KMS-11 (cell line): ENCODE data around the gene CMC2.

Experiments
- H2AFZ ChIP-seq: fragments of 200-600 bp; sonication (generic); 2 replicates; pipeline ENCODE4 v1.6.1; 2016; ENCODE audit warnings: antibody characterized with exemption, mixed run types, low read depth
- H3K27ac ChIP-seq: fragments of 200-600 bp; sonication (generic); 2 replicates; pipeline ENCODE4 v1.6.1; 2016; ENCODE audit warnings: mild to moderate bottlenecking, mixed run types
- H3K27me3 ChIP-seq: fragments of 200-600 bp; sonication (generic); 2 replicates; pipeline ENCODE4 v1.6.1; 2017; ENCODE audit warnings: mild to moderate bottlenecking, low read depth, mixed run types, moderate library complexity; ENCODE audit not compliant: insufficient read depth
- H3K36me3 ChIP-seq: fragments of 200-600 bp; sonication (generic); 2 replicates; pipeline ENCODE4 v1.6.1; 2017; ENCODE audit warnings: mild to moderate bottlenecking, mixed run types; ENCODE audit not compliant: insufficient read depth
- H3K4me1 ChIP-seq: fragments of 200-600 bp; sonication (generic); 2 replicates; pipeline ENCODE4 v1.6.1; 2016; ENCODE audit warnings: mild to moderate bottlenecking, low read depth, mixed run types; ENCODE audit not compliant: poor library complexity, severe bottlenecking
- H3K4me2 ChIP-seq: fragments of 200-600 bp; sonication (generic); 2 replicates; pipeline ENCODE4 v1.7.0; 2016; ENCODE audit warnings: mild to moderate bottlenecking, mixed run types
- H3K4me3 ChIP-seq: fragments of 200-600 bp; sonication (generic); IDR thresholded peaks from 2 replicates; pipeline ENCODE4 v1.6.1; 2017; ENCODE audit warnings: low read depth, low read length, mixed read lengths; ENCODE audit not compliant: insufficient read depth
- H3K79me2 ChIP-seq: fragments of 200-600 bp; sonication (generic); 2 replicates; pipeline ENCODE4 v1.6.1; 2016; ENCODE audit warnings: low read depth, mixed run types; ENCODE audit not compliant: insufficient read depth
- H3K9ac ChIP-seq: fragments of 200-600 bp; sonication (generic); 2 replicates; pipeline ENCODE4 v1.6.1; 2016; ENCODE audit warnings: mild to moderate bottlenecking, mixed run types
- H4K20me1 ChIP-seq: fragments of 200-600 bp; sonication (generic); 2 replicates; pipeline ENCODE4 v1.6.1; 2016; ENCODE audit warnings: mild to moderate bottlenecking, mixed run types; ENCODE audit not compliant: insufficient read depth
- CTCF ChIP-seq: fragments of 200-600 bp; sonication (generic); conservative IDR thresholded peaks from 2 replicates; pipeline ENCODE4 v1.6.1; 2017; ENCODE audit warnings: low read depth, mild to moderate bottlenecking, antibody characterized with exemption, low read length, moderate library complexity, mixed read lengths

Gene CMC2

GRCh38 chr16:80989801-80990200 is 16.9 kb downstream of the CMC2 start:
- Histone ChIP-seq H3K27me3 (no peaks in the 10 kb centered on the region), H4K20me1 (no peaks in the 10 kb centered on the region), H3K9ac (no peak overlapping the region), H3K4me2 (no peak overlapping the region), H3K27ac (no peak overlapping the region), H3K36me3 (no peaks in the 10 kb centered on the region), H3K4me1 (no peaks in the 10 kb centered on the region), H3K4me3 (no peak overlapping the region), H2AFZ (no peak overlapping the region), H3K79me2 (peaks cover 34% of the 10 kb centered on the region; the same call in 1 of the 2 replicates)
- TF ChIP-seq CTCF, result no peak

GRCh38 chr16:80988756-80989155 is 17.9 kb downstream of the CMC2 start:
- Histone ChIP-seq H3K4me1 (no peaks in the 10 kb centered on the region), H3K79me2 (peaks cover 26% of the 10 kb centered on the region; the same call in 1 of the 2 replicates), H3K36me3 (no peaks in the 10 kb centered on the region), H3K27ac (no peak overlapping the region), H4K20me1 (no peaks in the 10 kb centered on the region), H3K9ac (no peak overlapping the region), H3K4me3 (no peak overlapping the region), H3K4me2 (no peak overlapping the region), H2AFZ (no peak overlapping the region), H3K27me3 (no peaks in the 10 kb centered on the region)
- TF ChIP-seq CTCF, result no peak

GRCh38 chr16:80986557-80986956 is 20.1 kb downstream of the CMC2 start:
- no peaks in the 10 kb centered on the region for H3K4me1 ChIP-seq
- no peaks in the 10 kb centered on the region for H3K36me3 ChIP-seq
- H3K79me2 ChIP-seq, result peaks cover 8% of the 10 kb centered on the region; the same call in 1 of the 2 replicates
- H4K20me1 ChIP-seq, result no peaks in the 10 kb centered on the region
- no peak overlapping the region for H3K4me3 ChIP-seq
- H3K27ac ChIP-seq, result no peak overlapping the region
- no peak overlapping the region for H3K9ac ChIP-seq
- TF ChIP-seq CTCF, result no peak
- H3K4me2 ChIP-seq, result no peak overlapping the region
- H3K27me3 ChIP-seq, result no peaks in the 10 kb centered on the region
- H2AFZ ChIP-seq, result no peak overlapping the region

GRCh38 chr16:80985611-80986010 is 21.1 kb downstream of the CMC2 start:
- Histone ChIP-seq H3K27me3 (no peaks in the 10 kb centered on the region), H2AFZ (no peak overlapping the region), H3K36me3 (no peaks in the 10 kb centered on the region), H3K27ac (no peak overlapping the region), H3K9ac (no peak overlapping the region), H4K20me1 (no peaks in the 10 kb centered on the region), H3K4me1 (no peaks in the 10 kb centered on the region), H3K4me3 (no peak overlapping the region), H3K79me2 (no peaks in the 10 kb centered on the region), H3K4me2 (no peak overlapping the region)
- TF ChIP-seq CTCF, result no peak
